Smooth muscle cell (in vitro differentiated cells): ENCODE results near the gene ARFGEF2. TPM values are rescaled to one million over a fixed set of nuclear protein-coding genes. Genes with fewer than 3 reads are reported as not detected.

ENCODE experiments used
- DNase-seq: peaks from one replicate; lab custom pipeline; 2025; ENCODE audit not compliant: unreplicated experiment; lab: John Stamatoyannopoulos, UW
- H2AFZ ChIP-seq: fragments of 200-600 bp; sonication (generic); 2 replicates; pipeline ENCODE4 v1.6.0; 2016; ENCODE audit warnings: antibody characterized with exemption, low read depth, mild to moderate bottlenecking
- H3F3A ChIP-seq: fragments of 200-600 bp; sonication (generic); 2 replicates; pipeline ENCODE4 v1.6.0; 2017; ENCODE audit warnings: antibody characterized with exemption, low read depth
- H3K27ac ChIP-seq: fragments of 200-600 bp; sonication (generic); 2 replicates; pipeline ENCODE4 v1.5.1; 2016; ENCODE audit warnings: low read depth, mild to moderate bottlenecking
- H3K27me3 ChIP-seq: fragments of 200-600 bp; sonication (generic); 2 replicates; pipeline ENCODE4 v1.6.1; 2016; ENCODE audit warnings: low read depth, mild to moderate bottlenecking
- H3K36me3 ChIP-seq: fragments of 200-600 bp; sonication (generic); 2 replicates; pipeline ENCODE4 v1.5.1; 2016; ENCODE audit warnings: low read depth
- H3K4me1 ChIP-seq: fragments of 200-600 bp; sonication (generic); 2 replicates; pipeline ENCODE4 v1.5.1; 2016; ENCODE audit warnings: low read depth
- H3K4me2 ChIP-seq: fragments of 200-600 bp; sonication (generic); 2 replicates; pipeline ENCODE4 v1.6.0; 2016; ENCODE audit warnings: mild to moderate bottlenecking
- H3K4me3 ChIP-seq: fragments of 200-600 bp; sonication (generic); 2 replicates; pipeline ENCODE4 v1.5.1; 2016; ENCODE audit warnings: mild to moderate bottlenecking
- H3K79me2 ChIP-seq: fragments of 200-600 bp; sonication (generic); 2 replicates; pipeline ENCODE4 v1.6.0; 2016; ENCODE audit warnings: low read depth, mild to moderate bottlenecking
- H3K9ac ChIP-seq: fragments of 200-600 bp; sonication (generic); 2 replicates; pipeline ENCODE4 v1.6.0; 2016; ENCODE audit warnings: low read depth
- H3K9me3 ChIP-seq: fragments of 200-600 bp; sonication (generic); replicated peaks from 2 replicates; pipeline ENCODE4 v1.5.1; 2016; ENCODE audit warnings: low read depth
- H4K20me1 ChIP-seq: fragments of 200-600 bp; sonication (generic); 2 replicates; pipeline ENCODE4 v1.6.0; 2016; ENCODE audit warnings: low read depth
- WGBS: methylation state at CpG from one replicate; pipeline ENCODE4 v1.1.7; 2016; ENCODE audit warnings: low lambda C conversion rate; 5-methylcytosine and 5-hydroxymethylcytosine counted together
- polyA plus RNA-seq: library from polyadenylated mRNA; unstranded; fragments of >200 nt; fragmentation: Nextera tagmentation; extraction: Ambion mirVana; gene quantifications from 2 replicates; pipeline ENCODE4 v1.2.1, GENCODE V29; 2016
- total RNA-seq: library from RNA; depleted of rRNA; stranded (reverse); fragments of >200 nt; gene quantifications from 2 replicates; pipeline ENCODE4 v1.2.3, GENCODE V29; 2014
- TF ChIP-seq, protein P1 (sequence below): fragments of 200-600 bp; sonication (generic); IDR thresholded peaks from 2 replicates; pipeline ENCODE4 v1.5.1; 2017; ENCODE audit warnings: borderline replicate concordance, mild to moderate bottlenecking, antibody characterized with exemption; ENCODE audit not compliant: insufficient read depth, poor library complexity, severe bottlenecking

The ARFGEF2 gene
- total and polyA plus RNA-seq, 2 experiments from 2014 or later = 6.5 to 29.6 TPM

DNA sequence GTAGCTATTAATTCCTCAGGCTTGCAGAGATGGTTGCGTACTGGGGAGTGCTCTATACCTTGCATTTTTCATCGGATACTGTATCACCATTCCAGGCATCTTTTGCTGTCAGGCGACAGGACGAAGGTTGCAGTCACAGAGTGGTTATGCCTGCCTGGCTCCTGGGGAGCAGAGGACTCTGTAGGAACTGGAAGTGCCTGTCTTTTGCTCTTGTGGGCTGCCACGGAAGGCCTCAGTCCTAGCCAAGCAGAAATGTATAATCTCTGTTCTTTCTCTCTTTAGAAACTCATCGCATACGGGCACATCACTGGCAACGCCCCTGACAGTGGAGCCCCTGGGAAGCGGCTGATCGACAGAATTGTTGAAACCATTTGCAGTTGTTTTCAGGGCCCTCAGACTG, 29.5 kb downstream of the ARFGEF2 start:
- Histone ChIP-seq H3K9ac (no peak overlapping the region), H4K20me1 (peaks cover 48% of the 10 kb centered on the region), H3K9me3 (no peaks in the 10 kb centered on the region), H3K36me3 (no peaks in the 10 kb centered on the region), H3F3A (no peaks in the 10 kb centered on the region), H3K4me2 (no peak overlapping the region), H3K27ac (no peak overlapping the region), H2AFZ (no peak overlapping the region), H3K79me2 (peaks cover 13% of the 10 kb centered on the region), H3K4me3 (no peak overlapping the region), H3K4me1 (no peaks in the 10 kb centered on the region), H3K27me3 (no peaks in the 10 kb centered on the region)
- TF ChIP-seq, protein P1, sequence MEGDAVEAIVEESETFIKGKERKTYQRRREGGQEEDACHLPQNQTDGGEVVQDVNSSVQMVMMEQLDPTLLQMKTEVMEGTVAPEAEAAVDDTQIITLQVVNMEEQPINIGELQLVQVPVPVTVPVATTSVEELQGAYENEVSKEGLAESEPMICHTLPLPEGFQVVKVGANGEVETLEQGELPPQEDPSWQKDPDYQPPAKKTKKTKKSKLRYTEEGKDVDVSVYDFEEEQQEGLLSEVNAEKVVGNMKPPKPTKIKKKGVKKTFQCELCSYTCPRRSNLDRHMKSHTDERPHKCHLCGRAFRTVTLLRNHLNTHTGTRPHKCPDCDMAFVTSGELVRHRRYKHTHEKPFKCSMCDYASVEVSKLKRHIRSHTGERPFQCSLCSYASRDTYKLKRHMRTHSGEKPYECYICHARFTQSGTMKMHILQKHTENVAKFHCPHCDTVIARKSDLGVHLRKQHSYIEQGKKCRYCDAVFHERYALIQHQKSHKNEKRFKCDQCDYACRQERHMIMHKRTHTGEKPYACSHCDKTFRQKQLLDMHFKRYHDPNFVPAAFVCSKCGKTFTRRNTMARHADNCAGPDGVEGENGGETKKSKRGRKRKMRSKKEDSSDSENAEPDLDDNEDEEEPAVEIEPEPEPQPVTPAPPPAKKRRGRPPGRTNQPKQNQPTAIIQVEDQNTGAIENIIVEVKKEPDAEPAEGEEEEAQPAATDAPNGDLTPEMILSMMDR = no peak
- no peak for DNase-seq
- WGBS = 93% methylated on average over 10 of the region's 10 CpGs

DNA sequence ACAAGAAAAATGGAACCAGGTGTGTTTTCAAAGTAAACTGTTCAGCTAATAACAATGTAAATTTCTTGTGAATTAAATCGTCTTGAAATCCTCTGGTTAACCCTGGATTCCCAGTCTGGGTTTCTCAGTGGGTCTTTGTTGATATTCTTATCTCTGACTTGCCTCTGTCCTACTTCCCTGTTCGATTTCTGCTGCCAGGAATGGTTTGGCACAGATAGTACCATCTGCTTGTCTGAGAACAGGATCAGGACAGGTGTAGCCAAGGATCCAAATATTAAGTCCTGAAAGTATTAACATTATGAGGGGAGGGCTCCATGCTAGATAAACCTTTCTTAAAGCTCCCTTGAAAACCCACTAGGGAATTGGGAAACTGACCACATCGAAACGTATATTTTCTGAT, 30.1 kb downstream of the ARFGEF2 start:
- Histone ChIP-seq H3K27me3 (no peaks in the 10 kb centered on the region), H3K9ac (no peak overlapping the region), H3K79me2 (peaks cover 13% of the 10 kb centered on the region), H3K4me1 (no peaks in the 10 kb centered on the region), H3K27ac (no peak overlapping the region), H3F3A (no peaks in the 10 kb centered on the region), H4K20me1 (peaks cover 45% of the 10 kb centered on the region), H3K9me3 (no peaks in the 10 kb centered on the region), H2AFZ (no peak overlapping the region), H3K4me2 (no peak overlapping the region), H3K36me3 (no peaks in the 10 kb centered on the region), H3K4me3 (no peak overlapping the region)
- WGBS = 97% methylated on average over 4 of the region's 4 CpGs
- TF ChIP-seq, protein P1 = no peak
- DNase-seq = no peak

DNA sequence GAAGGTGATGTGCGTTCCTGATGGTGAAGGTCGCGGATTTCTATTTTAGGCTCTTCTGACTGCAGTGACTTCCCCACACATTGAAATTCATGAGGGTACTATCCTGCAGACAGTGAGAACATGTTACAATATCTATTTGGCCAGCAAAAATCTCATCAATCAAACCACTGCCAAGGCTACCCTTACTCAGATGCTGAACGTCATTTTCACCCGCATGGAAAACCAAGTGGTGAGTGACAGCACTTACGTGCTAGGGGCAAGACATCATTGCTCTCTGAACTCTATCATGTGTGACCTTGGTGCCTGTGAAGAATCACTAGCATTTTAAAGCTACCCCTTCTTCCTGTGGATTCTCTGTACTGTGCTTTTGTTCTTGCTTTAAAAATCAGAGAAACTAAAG, 31.1 kb downstream of the ARFGEF2 start:
- Histone ChIP-seq H3F3A (no peaks in the 10 kb centered on the region), H3K9ac (no peak overlapping the region), H3K9me3 (no peaks in the 10 kb centered on the region), H3K36me3 (no peaks in the 10 kb centered on the region), H3K79me2 (peaks cover 4% of the 10 kb centered on the region), H3K27me3 (no peaks in the 10 kb centered on the region), H3K4me1 (no peaks in the 10 kb centered on the region), H3K27ac (no peak overlapping the region), H4K20me1 (peaks cover 37% of the 10 kb centered on the region), H3K4me2 (no peak overlapping the region), H3K4me3 (no peak overlapping the region), H2AFZ (no peak overlapping the region)
- no peak for DNase-seq
- WGBS = 98% methylated on average over 6 of the region's 6 CpGs
- TF ChIP-seq, protein P1 = no peak

- no peaks in the 10 kb centered on the region for H3K36me3 ChIP-seq
- H3K4me1 ChIP-seq = no peaks in the 10 kb centered on the region
- no peak overlapping the region for H2AFZ ChIP-seq
- H4K20me1 ChIP-seq = peaks cover 28% of the 10 kb centered on the region
- DNase-seq = no peak
- H3K9ac ChIP-seq = no peak overlapping the region
- 96% methylated on average over 6 of the region's 6 CpGs for WGBS
- no peak overlapping the region for H3K4me3 ChIP-seq
- H3K9me3 ChIP-seq = no peaks in the 10 kb centered on the region
- H3F3A ChIP-seq = no peaks in the 10 kb centered on the region
- no peaks in the 10 kb centered on the region for H3K79me2 ChIP-seq
- no peaks in the 10 kb centered on the region for H3K27me3 ChIP-seq
- no peak overlapping the region for H3K4me2 ChIP-seq
- H3K27ac ChIP-seq = no peak overlapping the region
- TF ChIP-seq, protein P1 = no peak
Observed at GRCh38 chr20:48953653-48954052, 32.1 kb downstream of the ARFGEF2 start.
